Measurements from ENCODE around the gene PHACTR1. TPM values are rescaled to one million over a fixed set of nuclear protein-coding genes. Genes with fewer than 3 reads are reported as not detected.
"Not testable (repeated sequence)": the region's sequence is repeated elsewhere in the genome, so short reads cannot be mapped to it uniquely, and the experiment has no call there.

PHACTR1 gene
- total RNA-seq, 4 donors from 2014 or later = 12.6 to 17.7 (median 17.1) TPM

DNA sequence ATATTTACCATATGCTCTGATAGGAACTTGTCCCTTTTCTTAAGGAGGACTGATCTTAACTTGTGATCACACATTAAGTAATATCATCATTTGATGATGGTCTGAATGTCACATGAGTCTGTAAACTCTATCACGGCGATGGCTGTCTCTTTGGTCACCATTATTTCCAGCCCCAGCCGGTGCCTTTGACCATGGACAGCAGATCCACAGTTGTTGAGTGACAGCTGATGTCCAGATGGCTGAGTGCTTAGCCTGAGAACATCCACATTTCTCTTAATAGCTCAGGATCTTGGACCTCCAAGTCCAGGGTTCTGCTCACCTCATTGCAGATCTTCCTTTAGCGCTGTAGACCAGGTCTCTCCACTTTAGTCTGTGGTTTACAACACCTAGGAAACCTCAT lies 440.7 kb downstream of the PHACTR1 start:
- DNase-seq (ENCODE audit: low spot score) (no peak), ATAC-seq (ENCODE audit: low FRiP score) (no peak)
- TF ChIP-seq, protein P1, sequence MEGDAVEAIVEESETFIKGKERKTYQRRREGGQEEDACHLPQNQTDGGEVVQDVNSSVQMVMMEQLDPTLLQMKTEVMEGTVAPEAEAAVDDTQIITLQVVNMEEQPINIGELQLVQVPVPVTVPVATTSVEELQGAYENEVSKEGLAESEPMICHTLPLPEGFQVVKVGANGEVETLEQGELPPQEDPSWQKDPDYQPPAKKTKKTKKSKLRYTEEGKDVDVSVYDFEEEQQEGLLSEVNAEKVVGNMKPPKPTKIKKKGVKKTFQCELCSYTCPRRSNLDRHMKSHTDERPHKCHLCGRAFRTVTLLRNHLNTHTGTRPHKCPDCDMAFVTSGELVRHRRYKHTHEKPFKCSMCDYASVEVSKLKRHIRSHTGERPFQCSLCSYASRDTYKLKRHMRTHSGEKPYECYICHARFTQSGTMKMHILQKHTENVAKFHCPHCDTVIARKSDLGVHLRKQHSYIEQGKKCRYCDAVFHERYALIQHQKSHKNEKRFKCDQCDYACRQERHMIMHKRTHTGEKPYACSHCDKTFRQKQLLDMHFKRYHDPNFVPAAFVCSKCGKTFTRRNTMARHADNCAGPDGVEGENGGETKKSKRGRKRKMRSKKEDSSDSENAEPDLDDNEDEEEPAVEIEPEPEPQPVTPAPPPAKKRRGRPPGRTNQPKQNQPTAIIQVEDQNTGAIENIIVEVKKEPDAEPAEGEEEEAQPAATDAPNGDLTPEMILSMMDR (IDR thresholded peaks at IDR 0.05) = no peak

DNA sequence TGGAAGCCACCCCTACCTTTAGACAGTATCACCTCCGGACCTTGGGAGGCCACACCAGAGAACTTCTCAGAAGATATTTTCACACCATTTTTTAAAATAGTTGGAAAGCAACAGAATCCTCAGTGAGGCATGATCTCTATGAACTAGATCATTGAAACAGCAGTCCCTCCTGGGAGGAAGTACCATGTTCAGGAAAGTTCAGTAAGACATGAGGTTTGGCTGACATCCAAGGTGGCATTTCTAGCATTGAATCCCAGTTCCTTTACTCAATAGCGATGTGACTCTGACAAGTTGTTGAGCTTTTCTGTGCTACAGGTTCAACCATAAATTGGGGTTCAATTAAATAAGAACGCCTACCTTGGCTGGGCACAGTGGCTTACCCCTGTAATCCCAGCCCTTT lies 442.7 kb downstream of the PHACTR1 start:
- ATAC-seq (ENCODE audit: low FRiP score) (no peak), DNase-seq (ENCODE audit: low spot score) (no peak)
- TF ChIP-seq, protein P1 (IDR thresholded peaks at IDR 0.05) = no peak

DNA sequence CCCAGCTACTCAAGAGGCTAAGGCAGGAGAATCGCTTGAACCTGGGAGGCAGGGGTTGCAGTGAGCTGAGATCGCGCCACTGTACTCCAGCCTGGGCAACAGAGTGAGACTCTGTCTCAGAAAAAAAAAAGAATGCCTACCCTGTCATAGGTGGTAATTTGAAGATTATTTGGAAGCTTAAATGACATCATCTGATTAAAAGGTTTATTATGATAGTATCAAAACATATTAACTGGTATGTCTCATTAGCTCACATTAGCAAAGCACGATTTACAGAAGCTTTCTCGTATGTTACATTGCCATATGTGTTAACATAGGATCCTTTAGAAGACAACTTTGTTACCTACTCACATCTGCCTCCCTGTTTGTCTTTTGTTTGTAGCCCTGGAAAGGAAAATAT lies 443.3 kb downstream of the PHACTR1 start:
- ATAC-seq (ENCODE audit: low FRiP score); DNase-seq (ENCODE audit: low spot score): not testable (repeated sequence)

DNA sequence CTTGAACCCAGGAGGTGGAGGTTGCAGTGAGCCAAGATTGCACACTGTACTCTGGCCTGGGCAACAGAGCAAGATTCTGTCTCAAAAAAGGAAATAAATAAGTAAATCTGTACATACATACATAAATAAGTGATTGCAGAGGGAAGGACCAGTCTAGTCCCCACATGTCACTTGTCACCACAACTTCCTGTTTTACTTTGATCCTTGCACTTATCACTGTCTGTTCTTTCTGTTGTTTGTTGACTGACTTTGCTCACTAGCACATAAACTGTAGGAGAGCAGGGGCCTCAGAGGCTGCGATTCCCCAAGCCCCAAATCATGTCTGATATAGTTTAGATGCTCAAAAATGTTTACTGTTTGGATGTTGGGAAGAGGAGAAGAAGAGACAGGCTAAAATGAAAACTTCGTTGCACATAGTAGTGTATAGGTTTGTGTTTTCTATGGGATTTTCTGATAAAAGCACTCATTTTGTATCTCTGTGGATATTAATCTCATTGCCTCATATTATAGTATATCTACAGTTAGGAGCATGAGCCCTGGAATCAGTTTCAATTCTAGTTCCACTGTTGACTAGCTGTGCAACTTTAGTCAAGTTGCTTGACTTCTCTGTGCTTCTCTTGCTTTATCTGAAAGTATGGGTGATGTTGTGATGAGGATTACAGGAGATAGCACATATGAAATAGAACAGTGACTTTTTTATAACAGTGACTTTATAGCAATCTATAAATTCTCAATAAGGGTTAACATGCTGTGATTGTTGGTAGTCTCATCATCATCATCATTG lies 446.8 kb downstream of the PHACTR1 start:
- TF ChIP-seq, protein P1 (IDR thresholded peaks at IDR 0.05) = no peak
- DNase-seq (ENCODE audit: low spot score) (no peak), ATAC-seq (ENCODE audit: low FRiP score) (no peak)

DNA sequence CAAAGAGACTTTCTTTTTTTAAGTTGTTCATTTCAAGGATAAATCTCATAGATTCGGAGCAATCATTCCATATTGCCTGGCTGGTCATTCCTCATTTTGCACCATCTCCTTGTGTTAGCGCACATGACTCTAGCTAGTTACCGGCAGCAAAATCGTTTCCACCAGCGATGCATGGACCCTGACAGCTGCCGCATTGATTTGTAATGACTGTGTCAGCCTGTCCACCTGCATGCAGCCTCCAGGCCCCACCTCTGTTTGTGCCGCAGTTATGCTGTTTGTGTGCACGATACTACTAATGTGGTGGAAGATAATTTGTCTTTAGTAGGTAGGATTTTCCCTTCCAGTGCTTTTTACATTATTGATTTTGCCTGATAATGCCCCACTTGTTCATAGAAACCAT lies 447.7 kb downstream of the PHACTR1 start:
- TF ChIP-seq, protein P1 (IDR thresholded peaks at IDR 0.05) = no peak
- no peak for DNase-seq (ENCODE audit: low spot score)

DNA sequence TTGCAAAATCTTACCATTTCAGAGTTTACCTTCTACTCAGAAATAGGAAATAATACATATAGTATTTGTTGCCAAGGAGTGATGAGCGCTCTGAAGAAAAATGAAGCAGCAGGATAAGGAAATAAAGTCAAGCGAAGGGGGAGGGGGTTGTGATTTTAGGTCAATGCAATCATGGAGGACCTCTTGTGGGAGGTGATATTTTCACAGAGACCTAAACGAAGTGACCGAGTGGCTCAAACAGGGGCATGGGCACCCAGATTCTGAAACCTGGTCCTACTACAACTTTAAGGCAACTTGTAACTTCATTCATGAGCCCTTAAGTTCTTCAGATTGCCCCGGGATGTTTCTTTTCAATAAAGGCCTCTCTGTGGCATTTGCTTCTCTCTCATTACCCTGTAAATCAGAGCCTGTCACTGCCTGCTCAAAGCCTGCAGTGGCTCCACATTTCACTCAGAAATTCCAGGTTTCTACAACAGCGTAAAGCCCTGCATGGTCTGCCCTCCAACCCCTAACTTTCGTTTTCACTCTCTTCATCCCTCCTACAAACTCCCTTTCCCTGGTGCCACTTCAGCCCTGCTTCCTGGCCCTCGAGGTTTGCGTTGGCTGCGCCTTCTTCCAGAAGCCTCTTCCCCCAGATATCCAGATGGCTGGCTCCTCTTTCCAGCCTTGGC lies 449.1 kb downstream of the PHACTR1 start:
- no peak for DNase-seq (ENCODE audit: low spot score)
- no peak for ATAC-seq (ENCODE audit: low FRiP score)
- TF ChIP-seq, protein P1 (IDR thresholded peaks at IDR 0.05) = no peak

More for the DNA sequence above, 447.7 kb downstream of the PHACTR1 start:
- ATAC-seq (ENCODE audit: low FRiP score) = no peak

DNA sequence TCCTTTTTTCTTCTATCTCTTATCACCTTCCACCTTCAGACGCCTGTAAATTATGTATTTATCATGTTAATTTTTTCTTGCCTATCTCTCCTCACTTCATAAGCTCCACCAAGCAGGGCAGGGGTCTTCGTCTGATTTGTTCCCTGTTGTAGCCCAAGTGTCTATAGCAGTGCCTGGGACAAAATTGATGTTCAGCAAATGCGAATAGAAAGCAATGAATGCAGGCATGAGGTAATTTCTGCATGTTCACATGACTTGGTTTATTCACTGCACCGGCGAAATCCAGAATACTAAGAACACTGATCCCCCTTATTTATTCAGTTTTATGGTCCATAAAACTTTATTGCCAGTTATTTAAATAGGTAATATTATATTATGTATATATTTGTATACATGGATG lies 449.7 kb downstream of the PHACTR1 start:
- DNase-seq (ENCODE audit: low spot score) (no peak), ATAC-seq (ENCODE audit: low FRiP score) (no peak)
- TF ChIP-seq, protein P1 (IDR thresholded peaks at IDR 0.05) = no peak
